PFSK-1 (cell line): ENCODE results near the gene SLC4A2.

Source experiments
- FOXP2 ChIP-seq: optimal IDR thresholded peaks from 2 replicates; pipeline ENCODE3; 2011; ENCODE audit warnings: borderline replicate concordance, control low read depth, inconsistent platforms; ENCODE audit not compliant: insufficient read depth; ENCODE audit errors: extremely low read length, extremely low read depth
- POLR2AphosphoS5 ChIP-seq: IDR thresholded peaks from 2 replicates; pipeline ENCODE4 v1.6.1; 2012; ENCODE audit warnings: low read depth, mild to moderate bottlenecking, control low read depth, low read length, moderate library complexity
- SIN3A ChIP-seq: IDR thresholded peaks from 2 replicates; pipeline ENCODE4 v1.6.1; 2012; ENCODE audit warnings: mild to moderate bottlenecking, low read length, moderate library complexity, borderline replicate concordance; ENCODE audit not compliant: insufficient read depth
- TAF1 ChIP-seq: IDR thresholded peaks from 2 replicates; pipeline ENCODE4 v1.6.1; 2012; ENCODE audit warnings: low read length, control low read depth, borderline replicate concordance; ENCODE audit not compliant: insufficient read depth
- TF ChIP-seq, protein P1 (sequence below), 2 experiments: IDR thresholded peaks; 2 replicates each; pipeline versions ENCODE4 v1.6.1 to v1.8.0; 2011 to 2012; ENCODE audit warnings: low read depth in 2 of 2, low read length in 2 of 2, control low read depth in 1 of 2, inconsistent platforms in 1 of 2, mild to moderate bottlenecking in 1 of 2, moderate library complexity in 1 of 2; ENCODE audit not compliant: insufficient read depth in 1 of 2

SLC4A2 gene

DNA sequence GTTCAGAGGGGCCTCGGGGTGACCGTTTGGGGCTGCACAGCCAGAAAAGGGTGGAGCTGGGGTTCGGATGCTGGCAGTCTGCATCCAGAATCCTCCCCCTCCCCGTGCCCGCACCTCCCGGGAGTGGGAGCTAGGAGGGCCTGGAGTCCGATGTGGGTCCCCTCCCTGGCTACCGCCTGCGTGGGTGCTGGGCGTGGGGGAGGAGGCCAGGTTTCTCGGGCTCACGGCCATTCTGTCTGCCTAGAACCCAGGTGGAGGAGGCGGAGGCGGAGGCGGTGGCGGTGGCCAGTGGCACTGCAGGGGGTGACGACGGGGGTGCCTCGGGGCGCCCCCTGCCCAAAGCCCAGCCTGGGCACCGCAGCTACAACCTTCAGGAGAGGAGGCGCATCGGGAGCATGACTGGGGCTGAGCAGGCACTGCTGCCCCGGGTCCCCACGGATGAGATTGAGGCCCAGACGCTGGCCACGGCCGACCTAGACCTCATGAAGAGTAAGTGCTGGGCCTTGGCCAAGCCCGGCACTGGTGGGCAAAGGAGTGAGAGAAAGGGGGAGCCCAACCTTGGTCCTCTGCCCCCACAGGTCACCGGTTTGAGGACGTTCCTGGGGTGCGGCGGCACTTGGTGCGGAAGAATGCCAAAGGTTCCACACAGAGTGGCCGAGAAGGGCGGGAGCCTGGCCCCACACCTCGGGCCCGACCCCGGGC, 7.0 kb downstream of the SLC4A2 start:
- no peak for TF ChIP-seq FOXP2
- TF ChIP-seq SIN3A: no peak
- TF ChIP-seq, protein P1, sequence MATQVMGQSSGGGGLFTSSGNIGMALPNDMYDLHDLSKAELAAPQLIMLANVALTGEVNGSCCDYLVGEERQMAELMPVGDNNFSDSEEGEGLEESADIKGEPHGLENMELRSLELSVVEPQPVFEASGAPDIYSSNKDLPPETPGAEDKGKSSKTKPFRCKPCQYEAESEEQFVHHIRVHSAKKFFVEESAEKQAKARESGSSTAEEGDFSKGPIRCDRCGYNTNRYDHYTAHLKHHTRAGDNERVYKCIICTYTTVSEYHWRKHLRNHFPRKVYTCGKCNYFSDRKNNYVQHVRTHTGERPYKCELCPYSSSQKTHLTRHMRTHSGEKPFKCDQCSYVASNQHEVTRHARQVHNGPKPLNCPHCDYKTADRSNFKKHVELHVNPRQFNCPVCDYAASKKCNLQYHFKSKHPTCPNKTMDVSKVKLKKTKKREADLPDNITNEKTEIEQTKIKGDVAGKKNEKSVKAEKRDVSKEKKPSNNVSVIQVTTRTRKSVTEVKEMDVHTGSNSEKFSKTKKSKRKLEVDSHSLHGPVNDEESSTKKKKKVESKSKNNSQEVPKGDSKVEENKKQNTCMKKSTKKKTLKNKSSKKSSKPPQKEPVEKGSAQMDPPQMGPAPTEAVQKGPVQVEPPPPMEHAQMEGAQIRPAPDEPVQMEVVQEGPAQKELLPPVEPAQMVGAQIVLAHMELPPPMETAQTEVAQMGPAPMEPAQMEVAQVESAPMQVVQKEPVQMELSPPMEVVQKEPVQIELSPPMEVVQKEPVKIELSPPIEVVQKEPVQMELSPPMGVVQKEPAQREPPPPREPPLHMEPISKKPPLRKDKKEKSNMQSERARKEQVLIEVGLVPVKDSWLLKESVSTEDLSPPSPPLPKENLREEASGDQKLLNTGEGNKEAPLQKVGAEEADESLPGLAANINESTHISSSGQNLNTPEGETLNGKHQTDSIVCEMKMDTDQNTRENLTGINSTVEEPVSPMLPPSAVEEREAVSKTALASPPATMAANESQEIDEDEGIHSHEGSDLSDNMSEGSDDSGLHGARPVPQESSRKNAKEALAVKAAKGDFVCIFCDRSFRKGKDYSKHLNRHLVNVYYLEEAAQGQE (IDR thresholded peaks at IDR 0.05; ENCODE audit: insufficient read depth in 1 of 2, low read depth in 2 of 2, low read length in 2 of 2): no peak
- no peak for TF ChIP-seq POLR2AphosphoS5
- no peak for TF ChIP-seq TAF1

DNA sequence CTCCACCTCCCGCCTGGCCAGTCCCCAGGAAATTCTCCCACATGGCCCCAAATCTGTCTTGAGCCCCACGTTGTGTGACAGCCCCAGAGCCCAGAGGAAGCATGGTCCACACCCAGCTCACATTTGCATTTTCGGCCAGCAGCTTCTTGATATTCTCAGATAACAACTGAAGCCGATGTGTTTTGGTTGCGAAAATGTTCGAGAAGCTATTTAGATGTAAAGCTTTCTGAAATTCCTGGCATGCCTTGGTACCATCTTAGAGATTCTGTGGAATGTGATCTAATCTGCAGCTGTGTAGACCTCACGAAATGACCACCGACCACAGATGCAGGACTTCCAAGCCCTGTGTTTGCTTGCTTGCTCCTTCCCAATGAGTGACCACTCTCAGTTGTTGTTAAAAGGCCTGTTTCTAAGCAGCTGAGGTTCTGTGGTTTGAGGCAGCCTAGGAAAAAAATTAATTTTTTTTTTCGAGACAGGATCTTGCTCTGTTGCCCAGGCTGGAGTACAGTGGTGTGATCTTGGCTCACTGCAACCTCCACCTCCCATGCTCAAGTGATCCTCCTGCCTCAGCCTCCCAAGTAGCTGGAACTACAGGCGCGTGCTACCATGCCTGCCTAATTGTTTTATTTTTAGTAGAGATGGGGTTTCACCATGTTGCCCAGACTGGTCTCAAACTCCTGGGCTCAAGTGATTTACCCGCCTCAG, 8.8 kb downstream of the SLC4A2 start:
- TF ChIP-seq POLR2AphosphoS5: no peak
- no peak for TF ChIP-seq SIN3A

DNA sequence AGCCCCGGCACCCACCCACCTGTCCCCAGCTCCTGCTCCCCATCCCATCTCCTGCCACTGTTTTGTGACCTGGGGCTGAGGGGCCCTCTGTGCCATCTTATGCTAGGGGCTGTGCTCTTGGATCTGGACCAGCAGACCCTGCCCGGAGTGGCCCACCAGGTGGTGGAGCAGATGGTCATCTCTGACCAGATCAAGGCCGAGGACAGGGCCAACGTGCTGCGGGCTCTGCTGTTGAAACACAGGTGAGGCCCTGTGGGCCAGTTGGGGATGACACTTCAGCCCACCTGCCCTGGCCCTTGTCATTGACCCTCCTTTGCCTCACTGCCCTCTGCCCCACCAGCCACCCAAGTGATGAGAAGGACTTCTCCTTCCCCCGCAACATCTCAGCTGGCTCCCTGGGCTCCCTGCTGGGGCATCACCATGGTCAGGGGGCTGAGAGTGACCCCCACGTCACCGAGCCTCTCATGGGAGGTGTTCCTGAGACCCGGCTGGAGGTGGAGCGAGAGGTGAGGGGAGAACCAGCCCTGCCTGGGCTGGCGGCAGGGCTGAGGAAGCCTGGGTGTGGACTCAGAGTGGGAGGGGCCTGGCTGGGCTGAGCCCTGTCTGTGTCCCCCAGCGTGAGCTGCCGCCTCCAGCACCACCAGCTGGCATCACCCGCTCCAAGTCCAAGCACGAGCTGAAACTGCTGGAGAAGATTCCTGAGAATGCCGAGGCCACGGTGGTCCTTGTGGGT, 10.6 kb downstream of the SLC4A2 start:
- no peak for TF ChIP-seq POLR2AphosphoS5
- TF ChIP-seq SIN3A: no peak
- TF ChIP-seq FOXP2: no peak
- TF ChIP-seq, protein P1 (IDR thresholded peaks at IDR 0.05; ENCODE audit: insufficient read depth in 1 of 2, low read depth in 2 of 2, low read length in 2 of 2): no peak
- TF ChIP-seq TAF1: no peak

GRCh38 chr7:151070574-151070960, 11.2 kb downstream of the SLC4A2 start:
- TF ChIP-seq FOXP2 (no peak), TAF1 (no peak), SIN3A (no peak), POLR2AphosphoS5 (no peak)
- TF ChIP-seq, protein P1 (IDR thresholded peaks at IDR 0.05; ENCODE audit: insufficient read depth in 1 of 2, low read depth in 2 of 2, low read length in 2 of 2): no peak

DNA sequence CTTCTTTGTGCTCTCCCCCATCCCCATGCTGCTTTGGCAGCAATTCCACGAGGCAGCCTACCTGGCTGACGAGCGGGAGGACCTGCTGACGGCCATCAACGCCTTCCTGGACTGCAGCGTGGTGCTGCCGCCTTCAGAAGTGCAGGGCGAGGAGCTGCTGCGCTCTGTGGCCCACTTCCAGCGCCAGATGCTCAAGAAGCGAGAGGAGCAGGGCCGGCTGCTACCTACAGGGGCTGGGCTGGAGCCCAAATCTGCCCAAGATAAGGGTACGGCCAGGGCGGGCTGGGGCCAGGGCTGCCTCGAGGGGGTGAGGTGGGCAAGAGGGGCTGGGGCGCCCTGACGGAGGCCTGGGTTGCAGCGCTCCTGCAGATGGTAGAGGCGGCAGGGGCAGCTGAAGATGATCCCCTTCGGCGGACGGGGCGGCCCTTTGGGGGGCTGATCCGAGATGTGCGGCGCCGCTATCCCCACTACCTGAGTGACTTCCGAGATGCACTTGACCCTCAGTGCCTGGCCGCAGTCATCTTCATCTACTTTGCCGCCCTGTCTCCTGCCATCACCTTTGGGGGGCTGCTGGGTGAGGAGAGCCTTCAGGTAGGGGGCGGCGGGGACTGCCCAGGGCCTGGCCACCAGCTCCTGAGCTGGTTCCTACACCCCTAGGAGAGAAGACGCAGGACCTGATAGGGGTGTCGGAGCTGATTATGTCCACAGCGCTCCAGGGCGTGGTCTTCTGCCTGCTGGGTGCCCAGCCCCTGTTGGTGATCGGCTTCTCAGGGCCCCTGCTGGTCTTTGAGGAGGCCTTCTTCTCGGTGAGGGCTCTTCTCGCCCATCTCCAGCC, 11.9 kb downstream of the SLC4A2 start:
- TF ChIP-seq FOXP2 (no peak), TAF1 (no peak), SIN3A (no peak), POLR2AphosphoS5 (no peak)
- TF ChIP-seq, protein P1 (IDR thresholded peaks at IDR 0.05; ENCODE audit: insufficient read depth in 1 of 2, low read depth in 2 of 2, low read length in 2 of 2): no peak
